Measurements from ENCODE around the gene HSPA1L.

DNA sequence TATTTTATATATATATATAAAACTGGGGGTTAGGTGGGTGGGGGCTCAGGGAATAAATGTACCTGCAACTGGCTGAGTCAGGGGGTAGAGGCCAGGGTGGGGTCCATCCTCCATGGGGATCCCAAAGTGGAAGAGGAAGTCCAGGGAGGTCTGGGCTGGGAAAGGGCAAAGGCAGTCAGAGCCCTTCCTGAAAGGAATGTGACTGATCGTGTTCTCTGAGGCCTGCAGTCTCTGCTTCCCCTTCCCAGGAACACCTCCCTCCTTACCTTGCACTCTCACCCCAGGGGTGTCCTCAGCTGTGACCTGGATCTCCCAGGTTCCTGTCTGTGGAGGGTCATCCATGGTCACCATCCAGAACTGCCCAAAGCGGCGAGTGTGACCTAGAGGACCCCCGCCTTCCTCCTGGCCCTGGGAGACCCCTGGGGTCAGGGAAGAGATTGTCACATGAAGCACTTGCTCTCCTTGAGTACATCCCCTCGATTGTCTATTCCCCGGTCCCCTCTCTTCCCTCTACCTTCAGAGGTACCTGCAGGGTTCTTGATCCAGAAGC is 47.9 kb downstream of the HSPA1L start:
- TF ChIP-seq CTCF (IDR thresholded peaks at IDR 0.05; ENCODE audit: low read length) (no peak), EZH2 (IDR thresholded peaks at IDR 0.05; ENCODE audit: borderline replicate concordance, low read length) (no peak)
